Brain microvascular endothelial cell (primary cell): Measurements from ENCODE around the gene PHEX.

ENCODE experiments used
- DNase-seq: peaks from one replicate; pipeline ENCODE4 v3.0.0-alpha.2; 2020
- H3K27ac ChIP-seq: fragments of 250-450 bp; sonication (Bioruptor Pico); 2 replicates; pipeline ENCODE4 v1.5.1; 2020; ENCODE audit warnings: mild to moderate bottlenecking, moderate library complexity
- H3K27me3 ChIP-seq: fragments of 250-450 bp; sonication (Bioruptor Pico); replicated peaks from 2 replicates; pipeline ENCODE4 v1.5.1; 2020; ENCODE audit warnings: mild to moderate bottlenecking
- H3K36me3 ChIP-seq: fragments of 250-450 bp; sonication (Bioruptor Pico); replicated peaks from 2 replicates; pipeline ENCODE4 v1.5.1; 2020; ENCODE audit warnings: mild to moderate bottlenecking
- H3K4me3 ChIP-seq: 2 replicates; pipeline ENCODE4 v1.5.1; 2011; ENCODE audit warnings: low read depth, mild to moderate bottlenecking, control low read depth, low read length, moderate library complexity
- in situ Hi-C: cut with HindIII; loops from 2 replicates; pipeline ENCODE4 v1.10.0; 2017; ENCODE audit warnings: low sequenced_read_pairs, low pct_ligation_motif_present
- TF ChIP-seq, protein P1 (sequence below): IDR thresholded peaks from 2 replicates; pipeline ENCODE4 v1.5.1; 2011; ENCODE audit warnings: low read depth, mild to moderate bottlenecking, moderate library complexity, low read length, control low read depth, inconsistent platforms; ENCODE audit errors: missing control alignments

Gene PHEX

DNA sequence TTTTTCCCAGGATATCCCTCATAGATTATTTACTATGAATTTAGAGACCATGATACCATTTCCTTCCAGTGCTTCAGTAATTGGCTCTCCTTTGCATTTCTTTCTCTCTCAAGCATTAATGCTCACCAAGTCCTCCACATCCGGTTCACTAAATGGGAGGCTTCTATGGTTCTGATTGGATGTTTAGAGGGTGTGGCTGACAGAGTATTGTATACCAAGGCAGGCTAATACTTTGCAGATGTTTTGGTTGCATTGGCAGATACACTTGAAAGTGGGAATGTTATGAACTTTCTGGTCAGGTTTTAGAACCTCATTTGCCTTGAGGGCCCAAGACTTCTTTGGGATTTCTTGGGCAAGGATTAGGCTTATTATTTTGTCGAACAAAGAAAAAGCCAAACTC lies 264.7 kb downstream of the PHEX start:
- Histone ChIP-seq H3K27me3 (no peaks in the 10 kb centered on the region), H3K27ac (no peak overlapping the region), H3K36me3 (no peaks in the 10 kb centered on the region), H3K4me3 (no peak overlapping the region)
- DNase-seq: no peak
- TF ChIP-seq, protein P1, sequence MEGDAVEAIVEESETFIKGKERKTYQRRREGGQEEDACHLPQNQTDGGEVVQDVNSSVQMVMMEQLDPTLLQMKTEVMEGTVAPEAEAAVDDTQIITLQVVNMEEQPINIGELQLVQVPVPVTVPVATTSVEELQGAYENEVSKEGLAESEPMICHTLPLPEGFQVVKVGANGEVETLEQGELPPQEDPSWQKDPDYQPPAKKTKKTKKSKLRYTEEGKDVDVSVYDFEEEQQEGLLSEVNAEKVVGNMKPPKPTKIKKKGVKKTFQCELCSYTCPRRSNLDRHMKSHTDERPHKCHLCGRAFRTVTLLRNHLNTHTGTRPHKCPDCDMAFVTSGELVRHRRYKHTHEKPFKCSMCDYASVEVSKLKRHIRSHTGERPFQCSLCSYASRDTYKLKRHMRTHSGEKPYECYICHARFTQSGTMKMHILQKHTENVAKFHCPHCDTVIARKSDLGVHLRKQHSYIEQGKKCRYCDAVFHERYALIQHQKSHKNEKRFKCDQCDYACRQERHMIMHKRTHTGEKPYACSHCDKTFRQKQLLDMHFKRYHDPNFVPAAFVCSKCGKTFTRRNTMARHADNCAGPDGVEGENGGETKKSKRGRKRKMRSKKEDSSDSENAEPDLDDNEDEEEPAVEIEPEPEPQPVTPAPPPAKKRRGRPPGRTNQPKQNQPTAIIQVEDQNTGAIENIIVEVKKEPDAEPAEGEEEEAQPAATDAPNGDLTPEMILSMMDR: no peak
- in situ Hi-C loops: no loop called here

DNA sequence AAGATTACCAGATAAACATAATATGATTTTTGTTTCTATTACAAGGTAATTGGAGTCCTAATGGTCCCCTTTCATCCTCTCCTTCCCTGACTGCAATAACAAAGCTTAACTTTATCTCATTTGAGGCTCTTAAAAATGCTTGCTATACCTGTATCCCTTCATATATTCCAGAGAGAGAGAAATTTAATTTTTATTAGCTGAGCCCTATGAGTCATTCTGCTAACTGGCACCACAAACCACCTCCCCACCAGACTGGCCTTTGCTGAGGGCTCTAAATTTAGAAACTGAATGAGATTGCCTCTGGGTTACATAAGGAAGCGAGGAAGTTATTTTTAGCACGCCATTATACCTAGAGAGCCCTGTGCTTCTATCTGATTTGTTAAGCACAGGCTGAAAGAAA lies 268.0 kb downstream of the PHEX start:
- no peaks in the 10 kb centered on the region for H3K36me3 ChIP-seq
- no peak overlapping the region for H3K4me3 ChIP-seq
- no peaks in the 10 kb centered on the region for H3K27me3 ChIP-seq
- H3K27ac ChIP-seq: no peak overlapping the region
- in situ Hi-C loops: no loop called here
- TF ChIP-seq, protein P1: no peak
- peak; percentile 43 for DNase-seq
